RWPE2 (cell line): ENCODE data around the gene KRTCAP2.

ENCODE experiments used
- ATAC-seq: fragments of 200-7000 bp; cut with Tn5 transposase; 3 replicates; pipeline ENCODE4 v1.9.1; 2021; ENCODE audit warnings: low read depth
- DNase-seq: peaks from one replicate; pipeline ENCODE4 v3.0.0-alpha.2; 2020; ENCODE audit warnings: low spot score
- H3K27ac ChIP-seq: fragments of 450-650 bp; 2 replicates; pipeline ENCODE4 v1.5.1; 2017; ENCODE audit warnings: mild to moderate bottlenecking; ENCODE audit not compliant: poor library complexity, severe bottlenecking
- H3K27me3 ChIP-seq: fragments of 250-450 bp; sonication (Bioruptor Pico); 2 replicates; pipeline ENCODE4 v1.5.1; 2021; ENCODE audit warnings: mild to moderate bottlenecking, moderate library complexity; ENCODE audit not compliant: insufficient read depth, poor library complexity, severe bottlenecking
- H3K36me3 ChIP-seq: fragments of 250-450 bp; sonication (Bioruptor Pico); 2 replicates; pipeline ENCODE4 v1.5.1; 2020; ENCODE audit warnings: low read depth, mild to moderate bottlenecking, moderate library complexity
- H3K4me1 ChIP-seq: fragments of 250-450 bp; sonication (Bioruptor Pico); 2 replicates; pipeline ENCODE4 v1.5.1; 2021; ENCODE audit warnings: mild to moderate bottlenecking, moderate library complexity; ENCODE audit not compliant: insufficient read depth, poor library complexity, severe bottlenecking
- H3K4me3 ChIP-seq: fragments of 250-450 bp; sonication (Bioruptor Pico); 2 replicates; pipeline ENCODE4 v1.5.1; 2021; ENCODE audit warnings: mild to moderate bottlenecking, moderate library complexity; ENCODE audit not compliant: severe bottlenecking
- H3K9me3 ChIP-seq: fragments of 250-450 bp; sonication (Bioruptor Pico); 2 replicates; pipeline ENCODE4 v1.5.1; 2021; ENCODE audit warnings: mild to moderate bottlenecking, moderate library complexity; ENCODE audit not compliant: severe bottlenecking
- TF ChIP-seq, protein P1 (sequence below): fragments of 450-650 bp; IDR thresholded peaks from one replicate; pipeline ENCODE4 v1.5.1; 2017; ENCODE audit warnings: mild to moderate bottlenecking, moderate library complexity; ENCODE audit not compliant: poor library complexity, severe bottlenecking

KRTCAP2 gene

DNA sequence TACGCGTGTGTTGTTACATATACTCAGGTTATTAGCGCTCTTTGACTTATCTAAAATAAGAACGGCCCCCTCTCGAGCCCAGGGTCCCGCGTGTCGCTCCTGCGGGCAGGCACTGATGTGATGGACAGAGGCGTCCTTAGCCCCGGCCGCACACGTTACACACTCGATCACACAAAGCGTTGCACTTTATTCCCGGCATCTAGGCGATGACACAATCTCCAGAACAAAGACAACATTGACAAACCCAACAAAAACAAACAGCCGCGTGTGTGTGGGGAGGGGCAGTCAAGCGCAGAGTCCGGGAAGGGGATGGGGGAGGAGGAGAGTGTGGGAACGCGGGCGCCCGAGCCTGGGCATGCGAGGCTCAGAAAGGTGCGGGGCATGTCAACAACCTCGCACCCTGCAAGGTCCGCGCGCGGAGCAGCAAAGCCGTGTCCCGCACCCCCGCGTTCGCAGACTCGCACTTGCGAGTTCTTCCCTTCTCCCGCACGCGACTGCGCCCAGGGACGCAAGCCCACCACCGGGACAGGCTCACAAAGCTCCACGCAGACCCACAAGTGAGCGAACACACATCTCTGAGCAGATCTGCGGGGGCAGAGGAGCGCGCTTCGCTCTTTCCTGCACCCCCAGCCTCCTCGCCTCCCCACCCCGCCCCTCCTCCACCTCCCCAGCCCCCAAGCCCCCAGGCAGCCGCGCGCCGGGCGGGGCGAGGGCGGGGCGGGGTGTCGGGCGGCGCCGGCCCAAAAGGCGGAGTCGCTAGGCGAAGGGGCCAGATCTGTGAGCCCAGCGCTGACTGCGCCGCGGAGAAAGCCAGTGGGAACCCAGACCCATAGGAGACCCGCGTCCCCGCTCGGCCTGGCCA, 45.8 kb downstream of the KRTCAP2 start, which contains the start of gene EFNA1:
EFNA1 (plus strand) TSS at position 772 of the 862 bp plus-strand sequence. CDS start 102 bp downstream, outside the sequence.
- Histone ChIP-seq H3K27me3 (no peaks in the 10 kb centered on the region), H3K4me3 (peak within 1 kb of the TSS; percentile 64), H3K36me3 (peaks cover 19% of the 10 kb centered on the region), H3K27ac (peak within 1 kb of the TSS; percentile 91), H3K4me1 (peaks cover 51% of the 10 kb centered on the region), H3K9me3 (no peaks in the 10 kb centered on the region)
- TF ChIP-seq, protein P1, sequence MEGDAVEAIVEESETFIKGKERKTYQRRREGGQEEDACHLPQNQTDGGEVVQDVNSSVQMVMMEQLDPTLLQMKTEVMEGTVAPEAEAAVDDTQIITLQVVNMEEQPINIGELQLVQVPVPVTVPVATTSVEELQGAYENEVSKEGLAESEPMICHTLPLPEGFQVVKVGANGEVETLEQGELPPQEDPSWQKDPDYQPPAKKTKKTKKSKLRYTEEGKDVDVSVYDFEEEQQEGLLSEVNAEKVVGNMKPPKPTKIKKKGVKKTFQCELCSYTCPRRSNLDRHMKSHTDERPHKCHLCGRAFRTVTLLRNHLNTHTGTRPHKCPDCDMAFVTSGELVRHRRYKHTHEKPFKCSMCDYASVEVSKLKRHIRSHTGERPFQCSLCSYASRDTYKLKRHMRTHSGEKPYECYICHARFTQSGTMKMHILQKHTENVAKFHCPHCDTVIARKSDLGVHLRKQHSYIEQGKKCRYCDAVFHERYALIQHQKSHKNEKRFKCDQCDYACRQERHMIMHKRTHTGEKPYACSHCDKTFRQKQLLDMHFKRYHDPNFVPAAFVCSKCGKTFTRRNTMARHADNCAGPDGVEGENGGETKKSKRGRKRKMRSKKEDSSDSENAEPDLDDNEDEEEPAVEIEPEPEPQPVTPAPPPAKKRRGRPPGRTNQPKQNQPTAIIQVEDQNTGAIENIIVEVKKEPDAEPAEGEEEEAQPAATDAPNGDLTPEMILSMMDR, result no peak
- ATAC-seq, result peak; percentile 32
- peak; percentile 81 for DNase-seq

DNA sequence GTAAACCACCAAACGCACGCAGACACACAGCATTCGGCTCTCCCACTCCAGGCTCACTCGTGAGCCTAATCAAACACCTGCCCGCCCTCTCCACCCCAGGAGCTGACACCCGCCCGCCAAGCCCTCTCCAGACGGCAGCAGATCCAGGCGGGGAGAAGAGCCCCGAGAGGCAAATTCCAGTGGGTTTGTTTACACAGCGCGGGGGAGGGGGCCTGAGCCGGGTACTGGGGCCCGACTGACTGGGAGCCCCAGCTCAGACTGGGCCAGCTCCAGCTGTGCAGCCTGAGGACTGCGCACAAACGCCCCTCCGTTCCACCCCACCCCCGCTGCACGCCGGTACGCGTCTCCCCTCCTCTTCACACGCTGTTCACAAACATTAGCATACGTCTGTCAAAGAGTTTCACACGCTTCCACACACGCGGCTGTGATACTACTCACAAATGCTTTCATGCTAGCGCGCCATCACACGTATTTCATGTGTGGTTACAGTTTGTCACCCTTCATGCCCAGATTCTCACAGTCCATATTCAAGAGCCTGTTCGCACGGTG, 46.5 kb downstream of the KRTCAP2 start:
- ATAC-seq (peak; percentile 3; the same call in 1 of the 3 replicates), DNase-seq (peak; percentile 72)
- peaks cover 13% of the 10 kb centered on the region for H3K36me3 ChIP-seq
- H3K4me3 ChIP-seq, result peak overlapping the region; percentile 64
- H3K9me3 ChIP-seq, result no peaks in the 10 kb centered on the region
- TF ChIP-seq, protein P1, result no peak
- peak overlapping the region; percentile 91 for H3K27ac ChIP-seq
- no peaks in the 10 kb centered on the region for H3K27me3 ChIP-seq
- H3K4me1 ChIP-seq, result peaks cover 49% of the 10 kb centered on the region

DNA sequence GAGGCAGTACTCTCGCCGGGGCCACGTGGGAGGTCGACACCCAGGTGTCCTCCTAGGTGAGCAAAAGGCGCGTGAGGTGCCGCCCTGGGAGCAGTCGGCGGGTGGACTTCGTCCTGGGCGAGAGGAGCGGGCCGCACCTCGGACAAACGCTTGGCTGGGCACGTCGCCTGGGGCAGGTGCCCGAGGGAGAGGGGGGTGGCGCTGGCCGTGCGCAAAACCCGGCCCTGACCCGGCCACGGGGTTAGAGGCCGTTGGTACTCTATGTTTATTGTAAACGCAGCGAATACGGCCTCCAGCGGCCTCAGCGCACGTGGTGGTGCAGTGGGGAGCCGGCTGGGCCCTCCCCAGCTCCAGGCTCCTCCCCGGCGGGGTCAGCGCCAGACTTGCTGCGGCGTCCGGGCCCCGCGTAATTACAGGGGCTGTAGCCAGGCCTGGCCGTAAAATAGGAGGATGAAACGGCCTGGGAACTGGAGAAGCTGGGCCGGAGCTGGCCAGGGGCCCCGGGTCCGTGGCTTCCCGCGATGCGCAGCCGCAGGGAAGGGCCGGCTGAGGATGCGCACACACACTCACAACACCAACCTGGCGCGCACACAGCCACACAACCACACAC, 47.1 kb downstream of the KRTCAP2 start:
- TF ChIP-seq, protein P1, result no peak
- no peak for ATAC-seq
- DNase-seq, result no peak
- Histone ChIP-seq H3K4me1 (peaks cover 43% of the 10 kb centered on the region), H3K9me3 (no peaks in the 10 kb centered on the region), H3K4me3 (no peak overlapping the region), H3K27ac (peak overlapping the region; percentile 91), H3K27me3 (no peaks in the 10 kb centered on the region), H3K36me3 (peaks cover 7% of the 10 kb centered on the region)

DNA sequence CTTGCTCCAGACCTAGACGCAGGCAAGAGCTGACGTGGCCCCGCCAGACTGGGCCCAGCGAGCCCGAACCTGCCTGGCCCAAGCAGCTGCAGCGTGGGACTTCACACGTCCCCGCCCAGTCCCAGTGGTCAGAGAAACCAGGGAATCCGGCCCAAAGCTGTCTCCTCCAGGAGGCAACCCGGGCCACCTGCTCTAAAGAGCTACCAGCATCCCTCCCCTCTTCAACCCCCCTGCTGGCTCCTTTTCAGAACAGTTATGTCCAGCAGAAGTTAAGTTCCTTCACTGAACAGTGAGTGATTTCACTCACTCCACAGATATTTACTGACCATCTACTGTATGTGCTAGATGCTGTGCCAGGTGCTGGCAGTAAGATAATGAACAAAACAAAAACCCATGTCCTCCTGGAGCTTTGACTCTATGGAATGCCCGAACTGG, 47.6 kb downstream of the KRTCAP2 start:
- TF ChIP-seq, protein P1, result no peak
- peaks cover 38% of the 10 kb centered on the region for H3K4me1 ChIP-seq
- H3K27me3 ChIP-seq, result no peaks in the 10 kb centered on the region
- ATAC-seq, result peak; percentile 26
- H3K9me3 ChIP-seq, result no peaks in the 10 kb centered on the region
- no peak overlapping the region for H3K4me3 ChIP-seq
- DNase-seq, result peak; percentile 87
- H3K36me3 ChIP-seq, result peaks cover 2% of the 10 kb centered on the region
- H3K27ac ChIP-seq, result peak overlapping the region; percentile 91
